Hematopoietic multipotent progenitor cell treated with erythropoietin and hydrocortisone succinate and interleukin-3 and kit ligand, for 8 days (in vitro differentiated cells): ENCODE data around the gene CTR9.

Source experiments
- DNase-seq: peaks from one replicate; pipeline ENCODE4 v3.0.0-alpha.2; 2015

CTR9 gene

GRCh38 chr11:10824888-10825287 is 73.8 kb downstream of the CTR9 start:
- DNase-seq: peak; percentile 24

GRCh38 chr11:10828402-10828801 is 77.4 kb downstream of the CTR9 start:
- no peak for DNase-seq

GRCh38 chr11:10829139-10829538 is 78.1 kb downstream of the CTR9 start:
- no peak for DNase-seq
